Gastrocnemius medialis (tissue), 4 donors: ENCODE measurements around the gene KIF16B. TPM values are rescaled to one million over a fixed set of nuclear protein-coding genes. Genes with fewer than 3 reads are reported as not detected.

ENCODE experiments used
- ATAC-seq, 2 donors: fragments of 150-250 bp; one replicate each; pipeline ENCODE4 v1.9.1; 2016
- DNase-seq, 2 donors: peaks; one replicate each; pipeline ENCODE4 v3.0.0-alpha.2; 2019
- H3K27ac ChIP-seq, 4 donors: fragments of 200-600 bp; sonication (generic); 1 replicate in 1 of 4; 2 replicates in 3 of 4; pipeline ENCODE4 v1.5.1; 2016 to 2018; ENCODE audit warnings: mild to moderate bottlenecking in 2 of 4, moderate library complexity in 1 of 4
- H3K27me3 ChIP-seq, 3 donors: fragments of 200-600 bp; sonication (generic) in 2 of 3; 1 replicate in 1 of 3; 2 replicates in 2 of 3; pipeline versions ENCODE4 v1.5.1 to v1.6.0; 2016 to 2019; ENCODE audit warnings: mild to moderate bottlenecking in 1 of 3, moderate library complexity in 1 of 3
- H3K36me3 ChIP-seq, 2 donors: fragments of 200-600 bp; sonication (generic) in 1 of 2; one replicate each; pipeline ENCODE4 v1.5.1; 2017 to 2018
- H3K4me1 ChIP-seq, 2 donors: fragments of 200-600 bp; sonication (generic) in 1 of 2; one replicate each; pipeline ENCODE4 v1.5.1; 2016 to 2017; ENCODE audit warnings: mild to moderate bottlenecking in 2 of 2
- H3K4me3 ChIP-seq, 4 donors: fragments of 200-600 bp; sonication (generic) in 3 of 4; 1 replicate in 1 of 4; 2 replicates in 3 of 4; pipeline ENCODE4 v1.5.1; 2016 to 2019; ENCODE audit warnings: mild to moderate bottlenecking in 2 of 4
- H3K9me3 ChIP-seq, 3 donors: fragments of 200-600 bp; sonication (generic) in 2 of 3; 1 replicate in 1 of 3; 2 replicates in 2 of 3; pipeline ENCODE4 v1.5.1; 2016 to 2019
- POLR2A ChIP-seq, 2 donors: fragments of 450-650 bp; IDR thresholded peaks; one replicate each; pipeline ENCODE4 v1.6.1; 2017; ENCODE audit warnings: antibody characterized with exemption in 2 of 2, mild to moderate bottlenecking in 2 of 2, moderate library complexity in 2 of 2
- in situ Hi-C, 4 donors: fragments of 200-750 bp; cut with MboI; loops; one replicate each; pipeline versions ENCODE4 v1.15.0 to v1.8.0; 2017; ENCODE audit warnings: low sequenced_read_pairs in 4 of 4
- intact Hi-C: fragments of 100-400 bp; cut with DNase I; formaldehyde crosslinking; loops from one replicate; pipeline ENCODE4 v1.15.1; 2023; ENCODE audit warnings: low total_unique reads
- total RNA-seq, 4 donors: library from RNA; depleted of rRNA; stranded (reverse); fragments of >200 nt; gene quantifications; one replicate each; pipeline versions ENCODE4 v1.1.0 to v1.2.3, GENCODE V29; 2016
- TF ChIP-seq, protein P1 (sequence below), 5 experiments: fragments of 450-650 bp in 3 of 5; fragments of 200-600 bp in 2 of 5; sonication (generic) in 2 of 5; IDR thresholded peaks in 4 of 5; conservative IDR thresholded peaks in 1 of 5; 1 replicate in 4 of 5; 2 replicates in 1 of 5; pipeline ENCODE4 v1.5.1; 2016 to 2019; ENCODE audit warnings: antibody characterized with exemption in 5 of 5, mild to moderate bottlenecking in 3 of 5, moderate library complexity in 3 of 5

KIF16B gene
- total RNA-seq, 4 donors from 2014 or later: 13.4 to 23.9 (median 20.0) TPM

DNA sequence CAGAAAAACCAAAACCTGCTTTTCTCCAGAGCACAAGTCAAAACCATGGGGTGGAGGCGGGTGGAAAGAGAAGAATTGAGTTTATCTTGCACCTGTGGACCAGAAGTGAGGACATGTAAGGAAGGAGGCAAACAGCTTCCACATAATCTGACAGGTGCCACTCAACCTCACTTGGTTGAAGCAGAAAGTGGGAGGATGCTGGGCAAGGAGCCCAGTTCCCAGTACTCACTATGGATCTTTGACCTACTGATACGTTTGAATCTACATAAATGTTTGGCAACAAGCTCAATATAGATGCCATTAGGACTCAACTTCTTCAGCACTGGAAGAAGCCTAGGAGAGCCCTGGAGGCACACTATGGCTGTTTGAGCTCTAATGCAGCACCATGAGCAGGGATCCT lies 285.5 kb downstream of the KIF16B start:
- peaks cover 16 to 20% of the 10 kb centered on the region in 2 donors for H3K4me1 ChIP-seq
- DNase-seq: no peak
- no peaks in the 10 kb centered on the region for H3K9me3 ChIP-seq
- H3K27ac ChIP-seq: no peak overlapping the region
- H3K4me3 ChIP-seq: no peak overlapping the region
- no peak for TF ChIP-seq POLR2A (IDR thresholded peaks at IDR 0.05)
- TF ChIP-seq, protein P1, sequence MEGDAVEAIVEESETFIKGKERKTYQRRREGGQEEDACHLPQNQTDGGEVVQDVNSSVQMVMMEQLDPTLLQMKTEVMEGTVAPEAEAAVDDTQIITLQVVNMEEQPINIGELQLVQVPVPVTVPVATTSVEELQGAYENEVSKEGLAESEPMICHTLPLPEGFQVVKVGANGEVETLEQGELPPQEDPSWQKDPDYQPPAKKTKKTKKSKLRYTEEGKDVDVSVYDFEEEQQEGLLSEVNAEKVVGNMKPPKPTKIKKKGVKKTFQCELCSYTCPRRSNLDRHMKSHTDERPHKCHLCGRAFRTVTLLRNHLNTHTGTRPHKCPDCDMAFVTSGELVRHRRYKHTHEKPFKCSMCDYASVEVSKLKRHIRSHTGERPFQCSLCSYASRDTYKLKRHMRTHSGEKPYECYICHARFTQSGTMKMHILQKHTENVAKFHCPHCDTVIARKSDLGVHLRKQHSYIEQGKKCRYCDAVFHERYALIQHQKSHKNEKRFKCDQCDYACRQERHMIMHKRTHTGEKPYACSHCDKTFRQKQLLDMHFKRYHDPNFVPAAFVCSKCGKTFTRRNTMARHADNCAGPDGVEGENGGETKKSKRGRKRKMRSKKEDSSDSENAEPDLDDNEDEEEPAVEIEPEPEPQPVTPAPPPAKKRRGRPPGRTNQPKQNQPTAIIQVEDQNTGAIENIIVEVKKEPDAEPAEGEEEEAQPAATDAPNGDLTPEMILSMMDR (IDR thresholded peaks at IDR 0.05 in 4 of 5, conservative IDR thresholded peaks at IDR 0.05 in 1 of 5): no peak
- no peak for ATAC-seq
- no peaks in the 10 kb centered on the region for H3K27me3 ChIP-seq
- H3K36me3 ChIP-seq: no peaks in the 10 kb centered on the region
- intact Hi-C loops: no loop called here
- in situ Hi-C loops: no loop called here

DNA sequence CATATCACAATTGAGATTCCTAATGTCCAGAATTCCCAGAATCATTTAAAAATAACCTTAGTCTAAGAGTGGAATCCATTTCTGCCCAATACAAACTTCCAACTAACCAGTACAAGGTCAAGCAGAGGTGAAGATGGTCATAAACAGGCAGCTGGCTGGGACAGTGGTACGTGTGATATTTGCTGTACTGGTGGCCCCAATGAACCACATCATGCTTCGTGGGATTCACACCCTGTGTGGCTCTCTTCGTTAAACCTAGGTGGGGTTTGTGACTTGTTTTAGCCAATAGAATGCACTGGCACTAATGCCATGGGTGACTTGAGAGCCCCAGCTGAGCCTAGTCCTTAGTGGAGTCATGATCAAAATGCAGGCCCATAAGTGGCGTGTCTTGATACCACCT lies 286.6 kb downstream of the KIF16B start:
- Histone ChIP-seq H3K9me3 (no peaks in the 10 kb centered on the region), H3K4me3 (no peak overlapping the region), H3K27ac (no peak overlapping the region), H3K4me1 (peaks cover 16 to 20% of the 10 kb centered on the region in 2 donors), H3K36me3 (no peaks in the 10 kb centered on the region), H3K27me3 (no peaks in the 10 kb centered on the region)
- DNase-seq (no peak), ATAC-seq (no peak)
- TF ChIP-seq POLR2A (IDR thresholded peaks at IDR 0.05): no peak
- TF ChIP-seq, protein P1 (IDR thresholded peaks at IDR 0.05 in 4 of 5, conservative IDR thresholded peaks at IDR 0.05 in 1 of 5): no peak
- intact Hi-C loops (no loop called here), in situ Hi-C loops (no loop called here)

DNA sequence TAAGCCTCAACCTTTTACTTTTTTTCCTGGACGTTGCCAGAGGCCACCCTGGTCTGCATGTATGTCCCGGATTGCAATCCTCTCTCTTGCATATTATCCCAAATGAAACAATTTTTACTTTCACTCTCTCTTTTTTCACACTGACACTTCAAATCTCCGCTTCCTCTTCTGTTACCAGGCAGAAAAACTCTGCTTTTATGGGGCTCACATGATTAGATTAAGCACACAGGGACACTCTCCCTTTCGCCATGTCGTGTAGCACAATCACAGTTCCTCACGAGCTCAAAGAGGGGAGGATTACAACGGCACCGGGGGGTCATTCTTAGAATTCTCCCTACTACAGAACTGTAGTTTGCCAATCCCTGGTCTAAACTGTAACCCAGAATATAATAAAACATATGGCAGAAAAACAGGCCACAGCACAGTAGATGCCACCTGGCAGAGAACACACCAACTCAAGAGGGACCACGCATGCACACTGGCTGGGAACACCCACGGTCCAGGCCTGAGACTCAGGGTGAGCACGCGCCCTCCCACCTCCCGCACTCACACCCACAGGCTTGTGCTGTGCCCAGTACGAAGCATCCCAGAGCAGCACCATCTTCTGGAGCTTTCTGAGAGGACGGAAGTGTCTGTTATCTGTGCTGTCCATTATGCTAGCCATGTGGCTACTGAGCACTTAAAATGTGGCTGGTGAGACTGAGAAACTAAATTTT lies 288.7 kb downstream of the KIF16B start:
- Histone ChIP-seq H3K27me3 (no peaks in the 10 kb centered on the region), H3K4me3 (no peak overlapping the region), H3K27ac (peak overlapping the region; percentile 35 to 89 (median 80)), H3K9me3 (no peaks in the 10 kb centered on the region), H3K4me1 (peaks cover 16 to 20% of the 10 kb centered on the region in 2 donors), H3K36me3 (no peaks in the 10 kb centered on the region)
- ATAC-seq: peak; percentile 7 to 38
- in situ Hi-C loops: no loop called here
- TF ChIP-seq, protein P1 (IDR thresholded peaks at IDR 0.05 in 4 of 5, conservative IDR thresholded peaks at IDR 0.05 in 1 of 5): no peak
- no peak for TF ChIP-seq POLR2A (IDR thresholded peaks at IDR 0.05)
- intact Hi-C loops: loop anchor here (2.0 to 5.0 kb wide), 2 partner anchors 66 to 193 kb away; no protein-coding TSS in a partner anchor
- DNase-seq: no peak

- Histone ChIP-seq H3K9me3 (no peaks in the 10 kb centered on the region), H3K27ac (peak overlapping the region; percentile 78 to 89 (median 84)), H3K4me3 (no peak overlapping the region), H3K36me3 (no peaks in the 10 kb centered on the region), H3K27me3 (no peaks in the 10 kb centered on the region), H3K4me1 (peaks cover 16 to 20% of the 10 kb centered on the region in 2 donors)
- DNase-seq (peak; percentile 86 to 88), ATAC-seq (peak; percentile 93 to 96)
- intact Hi-C loops: loop anchor here (2.0 to 5.0 kb wide), 2 partner anchors 67 to 193 kb away; no protein-coding TSS in a partner anchor
- in situ Hi-C loops: no loop called here
- TF ChIP-seq POLR2A (IDR thresholded peaks at IDR 0.05): no peak
- TF ChIP-seq, protein P1 (IDR thresholded peaks at IDR 0.05 in 4 of 5, conservative IDR thresholded peaks at IDR 0.05 in 1 of 5): no peak
Measured at GRCh38 chr20:16283978-16284377, 289.3 kb downstream of the KIF16B start.
